Aorta (tissue), 5 donors: Measurements from ENCODE around the gene MAT2A. TPM values are rescaled to one million over a fixed set of nuclear protein-coding genes. Genes with fewer than 3 reads are reported as not detected.
"Not testable (repeated sequence)": the region's sequence is repeated elsewhere in the genome, so short reads cannot be mapped to it uniquely, and the experiment has no call there.

Experiments
- ATAC-seq: fragments of 200-7000 bp; cut with Tn5 transposase; one replicate; pipeline ENCODE4 v1.9.1; 2022; ENCODE audit warnings: moderate library complexity; ENCODE audit not compliant: low FRiP score
- DNase-seq, 2 donors: peaks; one replicate each; pipeline ENCODE4 v3.0.0-alpha.2; 2020
- H3K27ac ChIP-seq, 2 donors: one replicate each; pipeline ENCODE4 v1.5.1; 2013; ENCODE audit warnings: low read length in 2 of 2, mild to moderate bottlenecking in 2 of 2, moderate library complexity in 2 of 2, control low read depth in 1 of 2, inconsistent platforms in 1 of 2, low read depth in 1 of 2
- H3K27me3 ChIP-seq, 2 donors: one replicate each; pipeline ENCODE4 v1.6.1; 2013; ENCODE audit warnings: control low read depth in 1 of 2, low read length in 1 of 2, mild to moderate bottlenecking in 1 of 2, moderate library complexity in 1 of 2; ENCODE audit not compliant: insufficient read depth in 2 of 2, control insufficient read depth in 1 of 2
- H3K36me3 ChIP-seq, 2 donors: one replicate each; pipeline ENCODE4 v1.6.1; 2013; ENCODE audit warnings: control low read depth in 1 of 2, low read length in 1 of 2, mild to moderate bottlenecking in 1 of 2; ENCODE audit not compliant: insufficient read depth in 2 of 2, control insufficient read depth in 1 of 2
- H3K4me1 ChIP-seq, 2 donors: one replicate each; pipeline ENCODE4 v1.6.1; 2013; ENCODE audit warnings: low read length in 2 of 2, control low read depth in 1 of 2, mild to moderate bottlenecking in 1 of 2, moderate library complexity in 1 of 2; ENCODE audit not compliant: insufficient read depth in 2 of 2, control insufficient read depth in 1 of 2
- H3K4me3 ChIP-seq, 2 donors: one replicate each; pipeline ENCODE4 v1.5.1; 2013; ENCODE audit warnings: low read length in 2 of 2, control low read depth in 1 of 2, mild to moderate bottlenecking in 1 of 2
- H3K9me3 ChIP-seq: one replicate; pipeline ENCODE4 v1.6.1; 2013; ENCODE audit warnings: mild to moderate bottlenecking, low read length; ENCODE audit not compliant: control insufficient read depth
- WGBS, 2 donors: extraction: QIAGEN DNeasy Blood & Tissue Kit; methylation state at CpG; one replicate each; pipeline ENCODE4 v1.1.7; 2013; 5-methylcytosine and 5-hydroxymethylcytosine counted together
- intact Hi-C, 2 donors: fragments of 100-400 bp; cut with DNase I; formaldehyde crosslinking; loops; one replicate each; pipeline versions ENCODE4 v1.14.2 to v1.15.0; 2022
- polyA plus RNA-seq, 2 donors: library from polyadenylated mRNA; stranded (reverse); fragments of 200-250 nt; gene quantifications; one replicate each; pipeline ENCODE4 v1.2.3, GENCODE V29; 2013
- total RNA-seq, 2 donors: library from RNA; stranded (reverse); fragmentation: NEBNext Ultra II Directional; extraction: Animal tissue kit (Norgen Biotek cat#: 25700); gene quantifications; one replicate each; pipeline ENCODE4 v1.2.1, GENCODE V29; 2021
- donor health status: healthy with polysubstance abuse.
- donor health status: Bipolar disorder and iron deficiency.
- donor health status: DM: no; HTN: no; CAD: no.
- donor health status: DM: no; HTN: no; CAD: no.
- donor health status: DM: yes; HTN: yes; CAD: no.

Gene MAT2A
- total and polyA plus RNA-seq, 4 donors: 48.8 to 397 (median 180) TPM

DNA sequence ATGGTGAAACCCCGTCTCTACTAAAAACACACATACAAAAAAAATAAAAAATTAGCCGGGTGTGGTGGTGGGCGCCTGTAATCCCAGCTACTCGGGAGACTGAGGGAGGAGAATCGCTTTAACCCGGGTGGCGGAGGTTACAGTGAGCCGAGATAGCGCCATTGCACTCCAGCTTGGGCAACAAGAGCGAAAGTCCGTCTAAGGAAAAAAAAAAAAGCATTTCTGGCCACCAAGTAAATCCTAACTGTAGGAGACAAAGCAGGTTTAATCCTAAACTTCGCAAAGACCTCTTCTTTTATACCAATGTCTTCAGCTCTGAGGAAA lies 21.4 kb downstream of the MAT2A start:
- not testable (repeated sequence) for H3K27me3 ChIP-seq, H3K9me3 ChIP-seq, H3K36me3 ChIP-seq, DNase-seq, H3K4me1 ChIP-seq, H3K27ac ChIP-seq, ATAC-seq
- H3K4me3 ChIP-seq: peak overlapping the region in 1 of 2 donors; percentile 76
- 81 to 83% methylated on average over 12 of the region's 12 CpGs for WGBS, 2 donors
- intact Hi-C loops: loop anchor here (5.0 kb wide), 2 partner anchors 42 to 57 kb away; partner anchors contain the start of genes TMEM150A (in 2 of the 2) and USP39 (in 1 of the 2)

DNA sequence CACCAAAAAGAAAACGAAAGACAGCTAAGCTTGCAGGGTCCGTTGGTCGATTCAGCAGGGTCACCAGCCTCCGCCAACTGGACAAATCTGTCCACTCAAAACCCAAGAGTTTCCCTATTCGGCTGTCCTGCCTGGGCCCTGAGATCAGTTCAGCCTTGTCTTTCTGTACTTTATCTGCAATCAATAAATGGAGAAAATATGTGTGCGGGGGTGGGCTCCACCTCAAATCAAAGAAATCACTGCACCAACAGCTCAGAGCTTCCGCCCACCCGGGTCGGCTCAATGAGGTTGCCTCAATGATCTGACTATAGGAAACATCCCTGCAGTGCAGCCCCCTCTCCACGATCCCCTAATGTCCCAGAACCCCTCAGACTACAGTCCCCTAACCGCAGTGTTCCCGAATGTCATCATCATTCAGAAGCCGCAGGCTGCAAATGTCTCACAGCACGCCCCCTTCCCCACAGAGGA lies 21.9 kb downstream of the MAT2A start:
- WGBS, 2 donors: 1 to 3% methylated on average over 14 of the region's 14 CpGs
- peaks cover 2 to 3% of the 10 kb centered on the region in 2 donors for H3K36me3 ChIP-seq
- H3K4me1 ChIP-seq: no peaks in the 10 kb centered on the region
- no peaks in the 10 kb centered on the region for H3K9me3 ChIP-seq
- H3K4me3 ChIP-seq: peak overlapping the region; percentile 63 to 76
- H3K27ac ChIP-seq: no peak overlapping the region
- DNase-seq: no peak
- peak; percentile 54 for ATAC-seq
- intact Hi-C loops: loop anchor here (5.0 kb wide), 2 partner anchors 41 to 56 kb away; partner anchors contain the start of genes TMEM150A (in 2 of the 2) and USP39 (in 1 of the 2)
- H3K27me3 ChIP-seq: no peaks in the 10 kb centered on the region

DNA sequence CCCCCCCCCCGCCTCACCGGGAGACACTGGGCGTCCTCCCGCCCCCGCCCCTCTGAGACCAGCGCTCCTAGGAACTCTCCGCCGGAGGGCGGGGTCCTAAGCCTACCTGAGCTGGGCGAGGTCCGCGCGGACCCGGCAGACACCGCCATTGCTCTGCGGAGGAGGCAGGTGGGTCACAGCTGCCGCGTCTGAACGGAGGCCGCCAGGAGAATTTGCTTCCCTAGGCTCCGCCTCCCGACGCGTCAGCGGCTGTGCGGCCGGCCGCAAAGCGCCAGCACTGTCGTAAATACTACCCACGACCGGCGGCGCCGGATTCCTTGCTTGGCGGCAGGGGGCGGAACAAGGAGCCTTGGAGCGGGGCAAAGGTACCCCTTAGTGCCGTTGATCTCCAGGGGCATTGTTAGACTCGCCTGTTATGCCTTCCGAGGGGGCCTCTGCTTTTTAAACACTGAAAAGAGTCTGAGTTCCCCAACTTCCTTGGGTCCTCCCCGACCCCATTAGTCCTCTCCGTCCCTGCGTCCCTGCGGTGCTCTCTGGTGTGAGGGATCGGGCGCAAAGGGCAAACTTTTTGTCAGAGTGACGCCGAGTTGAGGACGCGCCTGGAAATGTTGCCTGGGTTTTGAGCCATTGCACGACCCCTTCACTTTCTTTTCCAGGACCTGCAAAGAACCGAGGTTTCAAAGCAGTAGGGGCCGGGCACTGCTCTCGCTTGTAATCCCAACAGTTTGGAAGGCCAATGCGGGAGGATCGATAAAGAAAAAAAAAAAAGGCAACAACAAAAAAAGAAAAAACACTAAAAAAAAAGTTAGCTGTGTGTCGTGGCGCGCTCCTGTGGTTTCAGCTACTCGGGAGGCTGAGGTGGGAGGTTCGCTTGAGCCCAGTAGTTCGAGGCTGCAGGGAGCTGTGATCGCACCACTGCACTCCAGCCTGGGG lies 22.6 kb downstream of the MAT2A start, which contains the start of gene GGCX:
TSS of gene GGCX (minus strand) at position 214 of the 933 bp plus-strand sequence. CDS start at position 149, 65 bp downstream.
- Histone ChIP-seq H3K4me3 (peak within 1 kb of the TSS; percentile 63 to 76), H3K27ac (peak within 1 kb of the TSS in 1 of 2 donors; percentile 39), H3K9me3 (no peaks in the 10 kb centered on the region), H3K36me3 (no peaks in the 10 kb centered on the region), H3K27me3 (no peaks in the 10 kb centered on the region), H3K4me1 (no peaks in the 10 kb centered on the region)
- WGBS, 2 donors: 2 to 3% methylated on average over 60 to 64 of the region's 64 CpGs
- intact Hi-C loops: loop anchor here (5.0 kb wide), 2 partner anchors 41 to 56 kb away; partner anchors contain the start of genes TMEM150A (in 2 of the 2) and USP39 (in 1 of the 2)
- ATAC-seq (peak; percentile 98), DNase-seq (peak; percentile 97 to 99)

DNA sequence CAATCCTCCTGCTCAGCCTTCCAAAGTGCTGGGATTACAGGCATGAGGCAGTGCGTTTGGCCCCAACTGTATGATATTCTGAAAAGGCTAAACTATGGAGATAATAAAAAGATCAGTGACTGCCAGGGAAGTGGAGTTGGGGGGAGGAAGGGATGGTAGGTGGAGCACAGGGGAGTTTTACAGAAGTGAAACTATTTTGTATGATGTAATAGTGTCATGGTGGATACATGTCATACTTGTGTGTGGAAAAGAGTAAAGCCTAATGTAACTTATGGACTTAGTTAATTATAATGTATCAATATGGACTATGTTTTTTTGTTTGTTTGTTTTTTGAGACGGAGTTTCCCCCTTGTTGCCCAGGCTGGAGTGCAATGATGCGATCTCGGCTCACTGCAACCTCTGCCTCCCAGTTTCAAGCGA lies 25.2 kb downstream of the MAT2A start:
- ATAC-seq (no peak), DNase-seq (no peak)
- no peak overlapping the region for H3K27ac ChIP-seq
- no peak overlapping the region for H3K4me3 ChIP-seq
- 89 to 90% methylated on average over 5 of the region's 5 CpGs for WGBS, 2 donors
- H3K36me3 ChIP-seq: no peaks in the 10 kb centered on the region
- no peaks in the 10 kb centered on the region for H3K4me1 ChIP-seq
- no peaks in the 10 kb centered on the region for H3K9me3 ChIP-seq
- H3K27me3 ChIP-seq: no peaks in the 10 kb centered on the region
- intact Hi-C loops: loop anchor here (5.0 kb wide), 2 partner anchors 38 to 53 kb away; partner anchors contain the start of genes TMEM150A (in 2 of the 2) and USP39 (in 1 of the 2)

DNA sequence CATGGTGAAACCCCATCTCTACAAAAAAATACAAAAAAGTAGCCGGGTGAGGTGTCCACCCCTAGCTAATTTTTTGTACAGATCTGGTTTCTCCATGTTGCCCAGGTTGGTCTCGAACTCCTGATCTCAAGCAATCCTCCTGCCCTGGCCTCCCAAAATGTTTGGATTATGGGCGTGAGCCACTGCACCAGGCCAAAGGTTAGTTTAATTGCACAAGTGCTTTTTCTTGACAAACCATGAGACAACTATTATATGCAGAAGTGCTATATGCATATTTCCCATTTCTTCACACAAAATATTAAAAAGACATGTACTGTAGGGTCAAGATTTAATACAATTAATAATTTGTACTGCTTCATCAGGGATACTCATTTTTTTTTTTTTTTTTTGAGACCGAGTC lies 27.3 kb downstream of the MAT2A start:
- Histone ChIP-seq H3K4me3 (no peak overlapping the region), H3K4me1 (no peaks in the 10 kb centered on the region), H3K9me3 (no peaks in the 10 kb centered on the region), H3K27ac (no peak overlapping the region), H3K36me3 (no peaks in the 10 kb centered on the region), H3K27me3 (no peaks in the 10 kb centered on the region)
- ATAC-seq (no peak), DNase-seq (no peak)
- whole genome bisulfite sequencing, 2 donors: 74 to 86% methylated on average over 4 of the region's 4 CpGs
- intact Hi-C loops: no loop called here

DNA sequence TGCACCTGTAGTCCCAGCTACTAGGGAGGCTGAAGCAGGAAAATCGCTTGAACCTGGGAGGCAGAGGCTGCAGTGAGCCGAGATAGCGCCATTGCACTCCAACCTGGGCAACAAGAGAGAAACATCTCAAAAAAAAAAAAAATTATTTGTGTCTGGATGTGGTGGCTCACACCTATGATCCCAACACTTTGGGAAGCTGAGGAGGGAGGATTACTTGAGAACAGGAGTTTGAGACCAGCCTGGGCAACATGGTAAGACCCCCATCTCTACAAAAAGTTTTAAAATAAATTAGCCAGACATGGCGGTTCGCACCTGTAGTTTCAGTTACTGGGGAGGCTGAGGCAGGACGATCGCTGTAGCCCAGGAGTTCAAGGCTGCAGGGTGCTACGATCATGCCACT lies 36.8 kb downstream of the MAT2A start:
- Histone ChIP-seq H3K9me3 (no peaks in the 10 kb centered on the region), H3K36me3 (no peaks in the 10 kb centered on the region), H3K4me3 (no peak overlapping the region), H3K27ac (no peak overlapping the region), H3K27me3 (peaks cover 0 to 2% of the 10 kb centered on the region in 2 donors), H3K4me1 (no peaks in the 10 kb centered on the region)
- no peak for ATAC-seq
- intact Hi-C loops: no loop called here
- WGBS, 2 donors: 82 to 86% methylated on average over 8 of the region's 8 CpGs
- DNase-seq: no peak

DNA sequence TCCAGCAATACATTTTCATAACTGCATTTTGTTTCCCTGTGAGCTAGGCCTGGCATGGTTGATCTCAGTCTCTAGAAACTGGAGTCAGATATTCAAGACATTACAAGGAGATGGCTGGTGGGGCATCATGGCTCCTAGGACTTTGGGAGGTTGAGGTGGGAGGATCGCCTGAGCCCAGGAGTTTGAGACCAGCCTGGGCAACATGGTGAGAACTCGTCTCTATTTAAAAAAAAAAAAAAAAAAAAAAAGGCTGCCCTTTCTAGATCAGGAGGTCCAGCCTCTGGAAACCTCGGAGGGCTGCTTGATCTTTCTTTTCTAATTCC lies 38.1 kb downstream of the MAT2A start:
- Histone ChIP-seq H3K9me3 (no peaks in the 10 kb centered on the region), H3K4me3 (no peak overlapping the region), H3K4me1 (no peaks in the 10 kb centered on the region), H3K36me3 (no peaks in the 10 kb centered on the region), H3K27ac (no peak overlapping the region), H3K27me3 (no peaks in the 10 kb centered on the region)
- WGBS, 2 donors: 78 to 80% methylated on average over 3 of the region's 3 CpGs
- ATAC-seq (no peak), DNase-seq (no peak)
- intact Hi-C loops: no loop called here

DNA sequence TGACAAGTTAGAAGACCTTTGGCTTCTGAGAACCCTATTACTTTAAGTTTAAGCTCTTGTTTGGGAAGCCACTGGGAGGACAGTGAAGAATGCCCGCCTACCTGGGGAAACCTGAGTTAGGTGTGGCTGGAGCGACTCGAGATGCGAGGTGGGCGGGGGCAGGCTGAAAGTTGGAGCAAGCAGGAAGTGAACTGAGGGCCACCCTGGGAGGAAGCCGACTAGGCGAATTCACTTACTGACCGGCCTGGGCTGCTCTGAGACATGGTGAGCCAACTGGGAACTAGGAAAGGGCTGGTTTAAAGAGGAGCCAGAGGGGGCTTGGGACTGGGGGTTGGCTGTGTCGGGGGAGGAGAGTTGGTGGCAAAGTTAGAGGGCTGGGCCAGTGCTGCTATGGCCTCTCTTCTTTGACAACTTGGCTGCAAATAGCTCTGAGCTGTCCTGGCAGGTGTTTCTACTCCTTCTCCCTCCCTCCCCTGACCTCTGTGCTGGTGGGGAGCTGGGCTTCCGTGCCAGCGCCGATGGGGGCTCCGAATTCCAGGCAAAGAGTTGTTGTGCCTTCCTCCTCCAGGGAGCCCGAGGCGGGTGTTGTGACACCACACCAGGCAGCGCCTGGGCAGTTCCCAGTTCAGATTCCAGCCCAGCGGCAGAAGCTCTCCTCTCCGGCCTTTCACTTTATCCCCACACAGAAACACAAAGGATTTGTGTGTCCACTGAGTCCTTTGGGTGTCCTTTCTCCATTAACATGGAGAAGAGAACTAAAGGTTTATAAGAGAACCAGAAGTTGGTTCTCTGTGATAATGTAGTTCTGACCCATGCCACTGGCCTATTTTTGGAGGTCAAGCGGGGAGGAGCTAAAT lies 38.6 kb downstream of the MAT2A start, which contains the start of gene VAMP8:
TSS of gene VAMP8 (plus strand) at position 201 of the 857 bp plus-strand sequence. CDS start at position 262, 61 bp downstream.
- Histone ChIP-seq H3K9me3 (no peaks in the 10 kb centered on the region), H3K27me3 (no peaks in the 10 kb centered on the region), H3K4me1 (no peaks in the 10 kb centered on the region), H3K4me3 (no peak within 1 kb of the TSS), H3K36me3 (no peaks in the 10 kb centered on the region), H3K27ac (no peak within 1 kb of the TSS)
- 65 to 70% methylated on average over 19 of the region's 19 CpGs for WGBS, 2 donors
- DNase-seq (peak in 1 of 2 donors; percentile 72), ATAC-seq (peak; percentile 57)
- intact Hi-C loops: no loop called here
